CD4-positive, alpha-beta T cell treated with Interleukin-6 at 100 ng/mL for 8 hours (primary cell): Measurements from ENCODE around the gene LLGL2.
"Not testable (repeated sequence)": the region's sequence is repeated elsewhere in the genome, so short reads cannot be mapped to it uniquely, and the experiment has no call there.

Experiments
- DNase-seq: peaks from one replicate; pipeline ENCODE4 v3.0.0-alpha.2; 2020; ENCODE audit warnings: mixed read lengths, low spot score

The LLGL2 gene

DNA sequence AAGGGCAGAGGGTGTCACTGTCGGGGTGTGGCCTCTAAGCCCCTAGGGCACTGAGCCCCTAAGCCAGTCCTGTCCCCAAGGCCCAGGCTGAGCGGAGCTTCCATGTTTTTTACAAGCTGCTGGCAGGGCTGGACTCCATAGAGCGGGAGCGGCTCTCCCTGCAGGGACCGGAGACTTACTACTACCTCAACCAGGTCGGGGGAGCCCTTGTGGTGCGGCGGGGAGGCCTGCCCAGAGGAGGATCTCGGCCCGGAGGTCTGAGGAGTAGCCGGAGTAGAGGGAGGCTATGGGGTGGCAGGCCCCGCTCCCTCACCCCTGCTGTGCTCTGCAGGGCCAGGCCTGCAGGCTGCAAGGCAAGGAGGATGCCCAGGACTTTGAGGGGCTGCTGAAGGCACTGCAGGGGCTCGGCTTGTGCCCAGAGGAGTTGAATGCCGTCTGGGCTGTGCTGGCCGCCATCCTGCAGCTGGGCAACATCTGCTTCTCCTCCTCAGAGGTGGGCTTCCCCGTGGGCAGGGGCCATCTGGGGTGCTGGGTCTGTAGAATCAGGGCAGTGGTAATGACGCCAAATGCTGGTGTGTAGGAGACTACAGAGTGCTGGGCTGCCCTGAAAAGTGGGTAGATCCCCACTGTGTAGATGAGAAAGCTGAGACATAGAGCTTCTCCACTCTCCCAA, 67.0 kb downstream of the LLGL2 start:
- DNase-seq, result no peak

- DNase-seq, result not testable (repeated sequence)
Measured at GRCh38 chr17:75593430-75593829, 67.9 kb downstream of the LLGL2 start.

DNA sequence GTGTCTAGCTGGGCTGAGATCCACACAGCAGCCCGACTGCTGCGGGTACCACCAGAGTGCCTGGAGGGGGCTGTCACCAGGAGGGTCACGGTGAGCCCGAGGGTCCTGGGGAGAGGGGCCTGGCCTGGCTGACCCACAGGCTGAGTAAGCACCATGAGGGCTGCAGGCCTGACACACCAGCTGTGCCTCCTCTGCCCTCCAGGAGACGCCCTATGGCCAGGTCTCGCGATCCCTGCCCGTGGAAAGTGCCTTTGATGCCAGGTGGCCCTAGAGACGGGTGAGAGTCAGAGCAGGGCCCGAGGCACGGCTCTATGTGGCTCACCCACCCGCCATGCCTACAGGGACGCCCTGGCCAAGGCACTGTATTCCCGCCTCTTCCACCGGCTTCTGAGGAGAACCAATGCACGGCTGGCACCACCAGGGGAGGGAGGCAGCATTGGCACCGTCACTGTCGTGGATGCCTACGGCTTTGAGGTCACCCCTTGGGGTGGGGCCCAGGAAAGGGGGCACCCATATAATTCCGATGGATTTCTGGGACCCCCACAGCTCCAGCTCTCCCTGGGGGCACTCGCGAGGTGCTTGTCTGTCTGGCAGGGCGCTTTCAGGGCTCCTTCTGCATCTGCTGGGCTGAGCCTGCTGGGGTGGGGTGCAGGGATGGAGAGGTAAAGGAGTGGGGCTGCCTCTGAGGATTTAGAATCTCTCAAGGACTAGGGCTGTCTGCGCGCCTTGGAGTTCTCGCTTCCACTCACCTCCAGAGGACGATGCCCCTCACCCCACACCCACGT, 69.2 kb downstream of the LLGL2 start:
- DNase-seq, result no peak

GRCh38 chr17:75595284-75595919, 69.9 kb downstream of the LLGL2 start:
- DNase-seq, result no peak

DNA sequence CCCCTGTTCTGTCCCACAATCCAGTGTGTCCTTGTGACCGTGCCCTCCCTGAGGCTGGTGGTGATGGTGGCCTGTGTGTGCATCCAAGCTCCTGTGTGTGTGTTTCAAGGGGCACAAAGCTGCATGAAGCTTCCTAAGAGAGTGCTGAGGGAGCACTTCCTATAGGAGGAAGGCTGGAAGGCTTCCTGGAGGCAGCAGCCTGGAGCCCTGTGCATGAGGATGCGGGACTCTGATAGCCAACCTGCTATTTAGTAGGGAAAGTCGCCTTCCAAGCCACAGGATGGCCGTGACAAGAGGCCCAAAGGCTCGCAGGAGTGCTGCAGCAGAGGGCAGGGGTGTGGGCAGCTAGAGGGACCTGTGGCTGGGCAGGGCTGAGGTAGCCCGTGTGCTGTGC, 70.4 kb downstream of the LLGL2 start:
- DNase-seq, result no peak

DNA sequence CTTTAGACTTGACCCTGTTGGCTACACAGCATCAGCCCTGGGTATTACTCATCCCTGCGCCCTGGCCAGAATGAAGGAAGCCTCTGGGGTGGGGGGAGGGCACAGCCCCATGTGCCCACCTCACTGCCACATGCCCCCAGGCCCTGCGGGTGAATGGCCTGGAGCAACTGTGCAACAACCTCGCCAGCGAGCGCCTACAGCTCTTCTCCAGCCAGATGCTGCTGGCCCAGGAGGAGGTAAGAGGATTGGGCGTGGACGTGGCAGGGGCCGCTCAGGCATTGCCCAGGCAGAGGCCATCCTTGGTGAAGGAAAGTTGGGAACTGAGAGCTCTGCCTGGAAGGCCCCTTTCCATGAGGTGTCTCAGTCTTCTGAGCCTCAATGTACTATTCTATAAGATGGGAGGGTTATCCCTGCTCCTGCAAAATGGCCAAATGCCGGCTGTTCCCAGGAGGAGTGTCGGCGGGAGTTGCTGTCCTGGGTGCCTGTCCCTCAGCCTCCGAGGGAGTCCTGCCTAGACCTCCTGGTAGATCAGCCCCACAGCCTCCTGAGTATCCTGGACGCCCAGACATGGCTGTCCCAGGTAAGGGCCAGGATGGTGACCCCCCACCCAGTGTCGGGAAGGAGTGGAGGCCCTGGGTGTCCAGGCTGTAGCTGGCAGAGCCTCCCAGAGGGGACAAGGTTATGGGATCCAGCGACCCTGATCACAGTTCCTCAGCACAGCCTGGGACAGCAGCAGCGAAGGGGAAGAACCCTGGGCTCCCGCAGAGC, 71.0 kb downstream of the LLGL2 start:
- no peak for DNase-seq

- DNase-seq, result peak; percentile 42
Measured at GRCh38 chr17:75601057-75601987, 75.8 kb downstream of the LLGL2 start.

DNA sequence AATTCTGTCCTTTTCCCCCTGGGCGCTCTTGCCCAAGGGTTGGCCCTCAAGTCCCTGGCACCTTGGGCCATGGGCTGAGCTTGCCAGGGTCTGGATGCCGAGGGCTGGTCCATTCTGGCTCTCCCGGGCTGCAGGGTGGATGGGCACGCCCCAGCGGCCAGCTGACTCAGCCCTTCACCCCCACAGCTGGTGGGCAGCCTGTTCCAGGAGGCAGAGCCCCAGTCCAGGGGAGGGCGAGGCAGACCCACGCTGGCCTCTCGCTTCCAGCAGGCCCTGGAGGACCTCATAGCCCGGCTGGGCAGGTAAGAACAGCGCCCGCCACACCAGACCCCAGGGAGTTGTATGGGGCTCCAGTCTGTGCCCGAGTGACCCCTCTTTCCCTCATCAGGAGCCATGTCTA, 77.1 kb downstream of the LLGL2 start:
- no peak for DNase-seq

GRCh38 chr17:75603123-75603522, 77.6 kb downstream of the LLGL2 start:
- DNase-seq, result no peak

DNA sequence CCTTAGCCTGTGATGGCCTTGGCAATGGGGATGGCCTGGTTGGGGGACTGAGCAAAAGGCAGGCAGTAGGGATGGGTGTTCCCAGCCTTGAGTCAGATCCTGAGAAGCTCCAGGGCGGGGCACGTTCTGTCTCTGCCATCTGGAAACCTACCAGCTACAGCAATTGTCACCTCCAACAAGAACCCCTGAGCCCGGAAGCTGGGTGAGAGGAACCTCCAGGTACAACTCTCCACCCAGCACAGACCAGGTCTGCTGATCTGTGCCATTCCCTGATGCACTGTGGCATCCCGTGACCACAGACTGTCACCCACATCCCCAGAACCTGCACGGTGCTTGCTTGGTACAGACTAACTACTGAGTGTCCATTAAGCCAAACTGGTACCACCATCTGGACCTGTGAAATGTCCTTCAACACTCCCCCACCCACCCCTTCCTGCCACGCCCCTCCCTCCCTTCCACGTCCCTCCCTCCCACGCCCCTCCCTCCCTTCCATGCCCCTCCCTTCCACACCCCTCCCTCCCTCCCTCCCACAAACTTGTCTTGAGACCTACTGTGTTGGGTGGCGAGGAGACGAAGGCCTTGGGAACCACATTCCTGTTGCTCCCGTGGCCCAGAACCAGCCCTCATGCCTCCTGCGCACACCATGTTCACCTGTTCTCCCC, 78.7 kb downstream of the LLGL2 start:
- no peak for DNase-seq

DNA sequence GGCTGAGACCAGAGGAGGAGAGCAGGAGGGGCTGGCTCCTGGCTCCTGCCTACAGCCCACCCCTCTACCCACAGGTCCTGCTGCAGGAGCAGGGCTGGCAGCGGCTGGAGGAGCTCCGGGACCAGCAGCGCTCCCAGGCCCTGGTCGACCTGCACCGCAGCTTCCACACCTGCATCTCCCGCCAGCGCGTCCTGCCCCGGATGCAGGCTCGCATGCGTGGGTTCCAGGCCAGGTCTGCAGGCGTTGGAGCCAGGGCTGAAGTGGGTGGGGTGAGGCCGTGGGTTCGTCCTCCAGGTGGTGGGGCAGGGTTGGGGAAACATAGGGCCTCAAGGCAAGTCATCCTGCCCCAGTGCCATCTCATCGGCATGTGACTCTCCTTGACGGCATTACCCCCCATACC, 80.3 kb downstream of the LLGL2 start:
- no peak for DNase-seq

- DNase-seq, result no peak
Measured at GRCh38 chr17:75607086-75607485, 81.6 kb downstream of the LLGL2 start.

DNA sequence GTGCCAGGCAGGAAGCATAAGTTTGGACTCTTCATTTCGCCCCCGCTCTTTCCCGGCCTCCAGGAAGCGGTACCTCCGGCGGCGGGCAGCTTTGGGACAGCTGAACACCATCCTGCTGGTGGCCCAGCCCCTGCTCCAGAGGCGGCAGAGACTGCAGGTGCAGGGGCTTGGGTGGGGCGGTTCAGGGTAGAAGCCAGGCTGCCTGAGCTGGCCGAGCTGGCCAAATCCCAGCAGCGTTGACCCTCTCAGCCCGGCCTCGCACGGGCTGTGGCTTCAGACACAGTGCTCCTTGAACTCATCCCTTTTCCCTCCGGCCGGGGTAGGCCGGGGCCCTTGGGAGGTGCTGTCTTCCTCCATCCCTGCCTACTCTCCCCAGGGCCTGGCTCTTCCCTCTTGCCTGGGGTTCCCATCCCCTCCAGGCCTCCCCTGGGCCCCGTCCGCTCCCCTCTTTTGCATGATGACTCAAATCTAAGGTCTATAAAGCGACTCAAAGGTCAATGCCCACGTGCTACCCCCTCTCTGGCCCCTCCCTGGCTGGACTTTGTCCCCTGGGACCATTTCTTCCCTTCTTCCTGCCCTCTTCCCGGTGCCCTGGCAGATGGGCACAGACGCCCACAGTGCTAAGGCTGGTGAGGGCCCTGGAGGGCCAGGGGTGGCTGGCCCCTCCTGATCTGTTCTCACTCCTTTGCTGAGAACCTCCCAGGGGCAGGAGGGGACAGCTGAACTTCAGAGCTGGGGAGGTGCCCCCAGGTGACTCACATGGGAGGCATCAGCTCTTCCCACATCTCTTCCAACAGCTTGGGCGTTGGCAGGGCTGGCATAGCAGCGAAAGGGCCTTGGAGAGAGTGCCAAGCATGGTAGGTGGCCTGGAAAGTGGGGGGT, 84.8 kb downstream of the LLGL2 start:
- DNase-seq, result no peak

DNA sequence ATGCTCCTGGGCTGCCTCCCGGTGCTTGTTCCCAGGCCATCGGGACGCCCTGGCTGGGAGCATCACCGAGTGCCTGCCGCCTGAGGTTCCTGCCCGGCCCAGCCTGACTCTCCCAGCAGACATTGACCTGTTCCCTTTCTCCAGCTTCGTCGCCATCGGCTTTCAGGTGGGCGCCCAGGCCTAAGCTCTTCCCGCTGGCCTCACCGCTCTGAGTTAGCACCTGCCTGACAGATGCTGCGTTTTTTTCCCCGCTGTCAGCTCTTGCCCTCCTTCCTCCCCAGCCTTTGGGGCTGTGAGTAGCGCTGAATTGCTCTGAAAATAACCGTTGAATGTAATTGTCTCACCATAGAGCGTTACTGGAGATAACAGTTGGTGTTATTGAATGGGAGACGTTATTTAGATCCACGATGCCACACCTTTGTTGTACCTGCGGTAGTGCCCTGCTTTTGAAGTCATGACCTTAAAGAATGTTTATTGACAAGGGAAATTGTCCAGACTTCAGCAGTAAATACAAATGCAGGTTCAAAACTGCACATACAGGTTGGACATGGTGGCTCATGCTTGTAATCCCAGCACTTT, 86.4 kb downstream of the LLGL2 start:
- DNase-seq, result no peak

DNA sequence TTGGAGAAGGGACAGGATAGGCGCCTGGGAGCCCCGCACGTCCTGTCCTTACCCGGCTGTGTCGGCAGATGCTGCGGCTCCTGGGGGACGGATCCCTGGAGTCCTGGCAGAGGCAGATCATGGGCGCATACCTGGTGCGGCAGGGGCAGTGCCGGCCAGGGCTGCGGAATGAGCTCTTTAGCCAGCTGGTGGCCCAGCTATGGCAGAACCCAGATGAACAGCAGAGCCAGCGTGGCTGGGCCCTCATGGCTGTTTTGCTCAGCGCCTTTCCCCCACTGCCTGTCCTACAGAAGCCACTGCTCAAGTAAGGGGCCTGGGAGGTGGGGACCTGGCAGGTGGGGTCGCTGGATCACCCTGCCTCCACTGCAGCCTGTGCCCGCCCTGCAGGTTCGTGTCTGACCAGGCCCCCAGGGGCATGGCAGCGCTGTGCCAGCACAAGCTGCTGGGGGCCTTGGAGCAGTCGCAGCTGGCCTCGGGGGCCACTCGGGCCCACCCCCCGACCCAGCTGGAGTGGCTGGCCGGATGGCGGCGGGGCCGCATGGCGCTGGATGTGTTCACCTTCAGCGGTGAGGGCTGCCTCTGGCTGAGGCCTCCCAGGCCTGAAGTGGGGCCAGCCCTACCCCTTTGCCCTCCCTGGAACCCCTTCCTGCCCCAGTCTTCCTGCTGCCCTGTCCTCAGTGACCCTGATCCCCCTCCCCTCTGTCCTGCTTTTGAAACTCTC, 87.6 kb downstream of the LLGL2 start:
- DNase-seq, result no peak

DNA sequence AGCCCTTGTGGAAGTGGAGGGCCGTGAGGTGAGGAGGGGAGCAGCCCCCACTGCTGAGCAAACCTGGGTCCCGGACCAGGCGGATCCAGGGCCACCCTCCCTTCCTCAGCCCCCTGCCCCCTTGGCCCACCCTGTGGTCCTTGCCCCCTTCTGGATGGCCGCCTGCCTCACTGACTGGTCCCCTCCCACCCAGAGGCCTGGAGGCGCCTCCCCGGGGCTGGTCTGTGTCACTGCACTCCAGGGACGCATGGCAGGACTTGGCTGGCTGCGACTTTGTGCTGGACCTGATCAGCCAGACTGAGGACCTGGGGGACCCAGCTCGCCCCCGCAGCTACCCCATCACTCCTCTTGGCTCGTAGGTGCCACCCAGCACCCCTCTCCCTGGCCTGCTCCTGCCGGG, 88.5 kb downstream of the LLGL2 start:
- DNase-seq, result no peak

GRCh38 chr17:75614556-75615270, 89.2 kb downstream of the LLGL2 start:
- DNase-seq, result no peak

GRCh38 chr17:75615301-75615700, 89.8 kb downstream of the LLGL2 start:
- DNase-seq, result no peak
